Pancreas (tissue), 10 donors: ENCODE measurements around the gene TSHZ1. TPM values are rescaled to one million over a fixed set of nuclear protein-coding genes. Genes with fewer than 3 reads are reported as not detected.

Source experiments
- ATAC-seq, 4 donors: fragments of 200-7000 bp; cut with Tn5 transposase; one replicate each; pipeline versions ENCODE4 v1.8.0 to v1.9.1; 2020; ENCODE audit warnings: mild to moderate bottlenecking in 4 of 4, moderate library complexity in 4 of 4
- DNase-seq, 6 donors: peaks; one replicate each; pipeline ENCODE4 v3.0.0-alpha.2; 2020
- FAIRE-seq: peaks from 2 replicates; lab custom pipeline; 2012; peaks lifted over from hg19 to GRCh38; lab: Jason Lieb, UNC
- H3K27ac ChIP-seq, 4 donors: fragments of 200-600 bp; sonication (generic); 1 replicate in 3 of 4; 2 replicates in 1 of 4; pipeline versions ENCODE4 v1.5.0 to v1.8.0; 2020
- H3K27me3 ChIP-seq, 4 donors: fragments of 200-600 bp; one replicate each; pipeline ENCODE4 v1.8.0; 2021
- H3K36me3 ChIP-seq, 3 donors: fragments of 200-600 bp; sonication (generic) in 1 of 3; one replicate each; pipeline versions ENCODE4 v1.5.0 to v1.8.0; 2020 to 2021
- H3K4me1 ChIP-seq, 3 donors: fragments of 200-600 bp; one replicate each; pipeline ENCODE4 v1.8.0; 2021
- H3K4me3 ChIP-seq, 4 donors: fragments of 200-600 bp; sonication (generic) in 2 of 4; one replicate each; pipeline versions ENCODE4 v1.5.0 to v1.8.0; 2020 to 2021
- H3K9me3 ChIP-seq, 4 donors: fragments of 200-600 bp; one replicate each; pipeline ENCODE4 v1.8.0; 2021
- CTCF ChIP-seq, 4 donors: fragments of 200-600 bp; sonication (generic) in 3 of 4; IDR thresholded peaks; one replicate each; pipeline versions ENCODE4 v1.5.0 to v1.8.0; 2021; ENCODE audit warnings: antibody characterized with exemption in 4 of 4
- WGBS, 2 donors: extraction: QIAGEN DNeasy Blood & Tissue Kit; methylation state at CpG; one replicate each; pipeline ENCODE4 v1.1.7; 2013; 5-methylcytosine and 5-hydroxymethylcytosine counted together
- intact Hi-C, 3 donors: fragments of 100-400 bp; cut with DNase I; formaldehyde crosslinking; loops; one replicate each; pipeline versions ENCODE4 v1.11.1 to v1.14.2; 2022
- polyA plus RNA-seq, 2 donors: library from polyadenylated mRNA; stranded (reverse); fragments of 200-250 nt; gene quantifications; one replicate each; pipeline ENCODE4 v1.2.3, GENCODE V29; 2013
- total RNA-seq, 6 donors: library from RNA; stranded (reverse); fragmentation: NEBNext Ultra II Directional in 4 of 6; extraction: Animal tissue kit (Norgen Biotek cat#: 25700) in 4 of 6; gene quantifications; one replicate each; pipeline versions ENCODE4 v1.2.1 to v1.2.4, GENCODE V29; 2021 to 2023
- donor health status: healthy with polysubstance abuse.
- donor health status: DM: no; HTN: no; CAD: no; lungs with moderate emphysema.
- donor health status: DM: no; HTN: no; CAD: no.
- donor health status: control.
- donor health status: control.
- donor health status: Bipolar disorder and iron deficiency.
- donor health status: DM: yes; HTN: yes; CAD: no.
- donor health status: DM: no; HTN: no; CAD: no.
- donor health status: DM: no; HTN: no; CAD: no.
- donor health status: DM: yes; HTN: yes; CAD: no.

The TSHZ1 gene
- total and polyA plus RNA-seq, 8 donors = 4.7 to 13.6 (median 7.6) TPM

GRCh38 chr18:75267643-75268363 is 57.2 kb downstream of the TSHZ1 start:
- 76 to 83% methylated on average over 10 of the region's 10 CpGs for WGBS, 2 donors
- no peaks in the 10 kb centered on the region for H3K27me3 ChIP-seq
- FAIRE-seq = no peak
- no peak for ATAC-seq
- no peak overlapping the region for H3K4me3 ChIP-seq
- H3K27ac ChIP-seq = no peak overlapping the region
- H3K36me3 ChIP-seq = no peaks in the 10 kb centered on the region
- H3K9me3 ChIP-seq = peaks cover 0 to 3% (median 0%) of the 10 kb centered on the region in 4 donors
- DNase-seq = no peak
- TF ChIP-seq CTCF (IDR thresholded peaks at IDR 0.05) = no peak
- intact Hi-C loops = no loop called here
- H3K4me1 ChIP-seq = peaks cover 0 to 20% (median 10%) of the 10 kb centered on the region in 3 donors

GRCh38 chr18:75268364-75268646 is 57.7 kb downstream of the TSHZ1 start:
- Histone ChIP-seq H3K4me1 (peaks cover 0 to 20% (median 10%) of the 10 kb centered on the region in 3 donors), H3K27me3 (no peaks in the 10 kb centered on the region), H3K27ac (no peak overlapping the region), H3K36me3 (no peaks in the 10 kb centered on the region), H3K9me3 (peaks cover 0 to 3% (median 0%) of the 10 kb centered on the region in 4 donors), H3K4me3 (no peak overlapping the region)
- intact Hi-C loops = no loop called here
- no peak for FAIRE-seq
- 94% methylated on average over 5 of the region's 5 CpGs for WGBS, 2 donors
- no peak for DNase-seq
- no peak for ATAC-seq
- no peak for TF ChIP-seq CTCF (IDR thresholded peaks at IDR 0.05)

GRCh38 chr18:75269124-75269680 is 58.6 kb downstream of the TSHZ1 start:
- intact Hi-C loops = no loop called here
- Histone ChIP-seq H3K4me1 (peaks cover 0 to 18% (median 10%) of the 10 kb centered on the region in 3 donors), H3K36me3 (no peaks in the 10 kb centered on the region), H3K9me3 (peaks cover 0 to 3% (median 0%) of the 10 kb centered on the region in 4 donors), H3K4me3 (no peak overlapping the region), H3K27ac (no peak overlapping the region), H3K27me3 (no peaks in the 10 kb centered on the region)
- no peak for TF ChIP-seq CTCF (IDR thresholded peaks at IDR 0.05)
- peak in 2 of 4 donors; percentile 34 to 48 for ATAC-seq
- no peak for FAIRE-seq
- peak in 1 of 6 donors; percentile 1 for DNase-seq
- 50 to 55% methylated on average over 7 of the region's 7 CpGs for WGBS, 2 donors

GRCh38 chr18:75269696-75270095 is 59.1 kb downstream of the TSHZ1 start:
- no peak for TF ChIP-seq CTCF (IDR thresholded peaks at IDR 0.05)
- Histone ChIP-seq H3K27me3 (no peaks in the 10 kb centered on the region), H3K4me3 (no peak overlapping the region), H3K27ac (no peak overlapping the region), H3K9me3 (peaks cover 0 to 3% (median 0%) of the 10 kb centered on the region in 4 donors), H3K36me3 (no peaks in the 10 kb centered on the region), H3K4me1 (peaks cover 0 to 13% (median 10%) of the 10 kb centered on the region in 3 donors)
- DNase-seq (no peak), ATAC-seq (no peak), FAIRE-seq (no peak)
- WGBS, 2 donors = 90 to 92% methylated on average over 8 of the region's 8 CpGs
- intact Hi-C loops = no loop called here

GRCh38 chr18:75271952-75272351 is 61.4 kb downstream of the TSHZ1 start:
- no peak for FAIRE-seq
- intact Hi-C loops = no loop called here
- Histone ChIP-seq H3K9me3 (peaks cover 0 to 3% (median 0%) of the 10 kb centered on the region in 4 donors), H3K4me1 (peaks cover 0 to 11% (median 10%) of the 10 kb centered on the region in 3 donors), H3K4me3 (no peak overlapping the region), H3K27ac (no peak overlapping the region), H3K27me3 (no peaks in the 10 kb centered on the region), H3K36me3 (no peaks in the 10 kb centered on the region)
- no peak for DNase-seq
- no peak for TF ChIP-seq CTCF (IDR thresholded peaks at IDR 0.05)
- ATAC-seq = no peak
- WGBS, 2 donors = 93 to 96% methylated on average over 11 of the region's 11 CpGs
